HG03064 (cell line): ENCODE results near the gene ANHX.
"Not testable (repeated sequence)": the region's sequence is repeated elsewhere in the genome, so short reads cannot be mapped to it uniquely, and the experiment has no call there.

Source experiments
- ATAC-seq: cut with Tn5 transposase; IDR thresholded peaks from one replicate; pipeline ENCODE4 v1.9.1; 2021; ENCODE audit warnings: low read depth; ENCODE audit not compliant: unreplicated experiment

The ANHX gene

GRCh38 chr12:133235401-133236112 is at the start of gene ANHX:
TSS of gene ANHX (minus strand) at chr12:133235877. CDS start at chr12:133234356, 1,521 bp downstream.
- ATAC-seq, result no peak

- ATAC-seq, result not testable (repeated sequence)
These were observed 29.0 kb upstream of the ANHX start for GRCh38 chr12:133264668-133265067.

DNA sequence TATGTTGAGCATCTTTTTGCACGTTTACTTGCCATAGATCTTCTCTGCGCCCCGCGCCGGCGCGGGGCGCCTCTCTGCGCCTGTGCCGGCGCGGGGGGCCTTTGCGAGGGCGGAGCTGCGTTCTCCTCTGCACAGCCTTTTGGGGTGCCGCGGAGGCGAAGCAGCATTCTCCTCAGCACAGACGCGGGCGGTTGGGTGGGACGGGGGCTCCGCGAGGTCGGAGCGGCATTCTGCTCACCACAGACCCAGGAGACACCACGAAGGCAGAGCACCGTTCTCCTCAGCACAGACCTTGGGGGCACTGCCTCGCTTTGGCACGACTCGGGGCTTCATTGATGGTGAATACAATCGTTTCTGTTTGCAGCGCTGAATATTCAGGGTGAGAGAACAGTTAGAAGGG is 28.5 kb upstream of the ANHX start:
- no peak for ATAC-seq

GRCh38 chr12:133256321-133256720 is 20.6 kb upstream of the ANHX start:
- no peak for ATAC-seq

GRCh38 chr12:133255833-133256232 is 20.2 kb upstream of the ANHX start:
- ATAC-seq, result not testable (repeated sequence)

DNA sequence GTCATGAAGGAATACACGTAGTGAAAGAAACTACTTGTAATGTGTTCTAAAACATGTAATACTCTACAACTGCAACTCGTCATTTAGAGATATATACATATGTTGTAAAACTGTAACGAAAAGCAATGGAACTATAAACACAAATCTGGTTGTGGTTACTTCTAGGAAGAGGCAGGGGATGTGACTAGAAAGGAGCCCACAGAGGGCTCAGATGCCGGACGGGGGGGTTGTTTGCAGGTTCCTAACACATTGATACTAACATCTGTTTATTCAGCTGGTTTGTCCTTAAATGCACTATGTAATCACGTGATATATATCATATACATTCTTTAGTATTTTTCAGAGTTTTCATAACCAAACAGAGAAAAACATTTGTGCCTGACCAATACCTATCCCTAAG is 16.1 kb upstream of the ANHX start:
- no peak for ATAC-seq

DNA sequence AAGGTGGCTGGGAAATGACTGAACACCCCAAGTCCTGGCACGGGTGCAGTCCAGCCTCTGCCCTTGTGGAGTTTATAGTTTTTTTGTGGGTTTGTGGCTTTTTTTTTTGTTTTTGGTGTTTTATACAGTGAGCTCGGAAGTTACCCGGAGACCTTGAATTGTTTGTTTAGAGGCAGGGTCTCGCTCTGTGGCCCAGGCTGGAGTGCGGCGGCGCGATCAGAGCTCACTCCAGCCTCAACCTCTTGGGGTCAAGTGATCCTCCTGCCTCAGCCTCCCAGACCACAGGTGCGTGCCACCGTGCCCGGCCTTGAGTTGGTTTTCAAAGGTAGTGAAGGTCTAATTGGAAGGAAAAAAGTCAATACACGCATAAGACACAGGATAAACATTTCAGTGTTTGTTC is 879 bp upstream of the ANHX start:
- ATAC-seq, result no peak

- no peak for ATAC-seq
These were observed 467 bp upstream of the ANHX start for GRCh38 chr12:133236144-133236543.

GRCh38 chr12:133234971-133235370 is 706 bp downstream of the ANHX start:
- no peak for ATAC-seq

- no peak for ATAC-seq
These were observed 1.6 kb downstream of the ANHX start for GRCh38 chr12:133233993-133234564.

DNA sequence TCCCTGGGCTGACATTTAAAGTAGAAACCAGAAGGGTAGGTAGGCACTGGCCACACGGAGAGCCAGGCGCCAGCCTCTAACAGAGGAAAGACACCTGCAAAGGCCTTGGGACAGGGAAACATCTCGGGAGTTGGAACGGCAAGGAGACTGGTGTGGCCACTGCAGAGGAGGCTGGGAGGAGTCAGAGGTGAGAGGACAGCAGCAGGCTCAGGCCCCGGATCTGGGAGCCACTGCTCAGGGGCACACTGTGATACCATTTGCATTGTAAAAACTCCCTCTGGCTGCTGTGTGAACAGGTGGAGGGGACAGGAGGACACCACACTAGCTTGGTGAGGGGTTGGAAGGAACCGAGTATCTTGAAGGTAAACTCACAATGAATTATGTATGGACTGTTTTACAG is 2.7 kb downstream of the ANHX start:
- no peak for ATAC-seq

- no peak for ATAC-seq
These were observed 4.7 kb downstream of the ANHX start for GRCh38 chr12:133231001-133231400.

- no peak for ATAC-seq
These were observed 8.3 kb downstream of the ANHX start for GRCh38 chr12:133227281-133227852.

GRCh38 chr12:133226690-133227089 is 9.0 kb downstream of the ANHX start:
- ATAC-seq, result no peak

DNA sequence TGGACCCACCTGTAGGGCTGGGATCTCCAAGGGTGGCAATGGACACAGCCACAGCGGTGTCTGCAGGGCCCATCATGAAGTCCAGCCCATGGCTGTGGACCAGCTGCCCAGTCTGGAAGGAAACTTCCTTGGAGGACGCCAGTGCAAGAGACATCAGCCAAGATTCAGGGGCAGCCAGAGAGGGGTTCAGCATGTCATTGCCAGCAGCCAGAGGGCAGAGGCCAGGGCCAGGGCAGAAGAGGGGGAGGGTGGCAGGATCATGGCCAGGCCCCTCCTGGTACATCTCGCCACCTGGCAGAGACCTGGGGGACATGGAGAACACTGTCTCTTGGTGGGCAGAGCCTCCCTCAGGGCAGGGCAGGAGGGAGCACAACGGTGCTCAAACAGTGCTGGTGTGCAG is 10.2 kb downstream of the ANHX start:
- ATAC-seq, result no peak

GRCh38 chr12:133222211-133222610 is 13.5 kb downstream of the ANHX start:
- no peak for ATAC-seq

DNA sequence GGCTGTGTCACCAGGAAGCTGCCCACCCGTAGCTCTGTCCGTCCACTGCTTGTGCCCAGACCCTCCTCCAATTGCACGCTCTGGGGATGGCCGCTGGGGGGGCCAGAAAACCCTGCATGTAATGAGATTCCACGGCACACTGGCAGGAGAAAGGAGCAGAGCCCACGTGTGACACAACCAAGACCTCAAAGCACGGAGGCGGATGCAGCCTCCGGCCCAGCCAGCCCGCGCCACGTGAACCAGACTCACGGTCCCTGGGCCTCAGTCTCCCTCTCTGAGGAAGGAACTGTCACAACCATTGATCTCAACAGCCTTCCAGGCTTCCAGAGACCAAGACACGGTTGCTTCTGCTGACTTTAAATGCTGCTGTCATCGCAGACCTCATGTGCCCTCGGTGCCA is 14.4 kb downstream of the ANHX start:
- ATAC-seq, result no peak

DNA sequence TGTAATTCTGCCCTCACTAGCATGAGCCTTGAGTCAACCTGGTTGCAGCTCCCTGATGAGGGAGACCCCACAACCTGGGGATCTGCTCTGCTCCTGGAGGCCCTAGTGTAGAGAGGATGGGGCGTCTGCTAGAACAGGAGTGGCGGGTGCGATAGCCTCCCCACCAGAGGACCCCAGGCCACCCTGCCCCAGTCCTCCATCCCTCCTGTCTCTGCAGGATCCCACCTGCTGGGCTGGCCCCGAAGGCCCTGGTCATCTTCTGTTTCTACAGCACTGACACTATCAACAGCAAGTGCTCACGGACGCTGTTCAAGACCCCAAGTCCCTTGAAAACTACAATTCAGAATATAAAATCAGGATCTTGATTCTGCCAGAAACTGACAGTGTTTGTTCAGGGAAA is 15.2 kb downstream of the ANHX start:
- ATAC-seq, result no peak

GRCh38 chr12:133217219-133217618 is 18.5 kb downstream of the ANHX start:
- ATAC-seq, result no peak

- no peak for ATAC-seq
These were observed 20.0 kb downstream of the ANHX start for GRCh38 chr12:133215724-133216123.

- no peak for ATAC-seq
These were observed 29.3 kb downstream of the ANHX start for GRCh38 chr12:133206390-133206789.

GRCh38 chr12:133204264-133204603 is 31.4 kb downstream of the ANHX start:
- ATAC-seq, result no peak
